ENCODE data around the gene RHOV.

Gene RHOV

DNA sequence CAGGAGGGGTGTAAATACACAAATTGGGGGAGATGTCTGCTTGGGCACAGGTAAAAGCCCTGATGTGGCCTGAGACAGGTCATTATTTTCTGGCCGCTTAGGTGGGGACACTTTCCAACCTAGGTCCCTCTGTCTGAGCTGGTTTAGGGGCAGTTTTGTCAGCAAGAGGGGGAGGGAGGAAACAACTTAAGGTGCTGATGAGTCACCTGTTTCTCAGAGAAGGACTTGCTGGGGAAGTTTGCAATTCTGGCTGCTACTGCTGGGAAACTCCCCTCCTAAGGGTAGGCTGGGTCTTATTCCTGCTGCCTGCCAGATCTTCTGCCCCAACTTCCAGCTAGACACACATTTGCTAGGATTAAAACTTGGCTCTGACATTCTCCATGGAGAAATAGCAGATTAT lies 4.8 kb upstream of the RHOV start:
- Histone ChIP-seq H3K4me3 (ENCODE audit: low read length) (no peak overlapping the region), H3K79me2 (ENCODE audit: control insufficient read depth, low read length) (no peaks in the 10 kb centered on the region), H3K9me3 (ENCODE audit: control insufficient read depth, insufficient read depth, low read length) (no peaks in the 10 kb centered on the region), H3K9me2 (replicated peaks; ENCODE audit: control insufficient read depth, low read length) (no peaks in the 10 kb centered on the region), H3K27ac (ENCODE audit: low read depth, low read length) (no peak overlapping the region), H3K36me3 (ENCODE audit: control insufficient read depth, low read length) (no peaks in the 10 kb centered on the region), H3K4me1 (ENCODE audit: control insufficient read depth, low read length) (peaks cover 10% of the 10 kb centered on the region), H3F3A (ENCODE audit: control insufficient read depth, insufficient read depth) (no peaks in the 10 kb centered on the region), H3K27me3 (ENCODE audit: control insufficient read depth, low read length) (no peaks in the 10 kb centered on the region), H4K20me1 (ENCODE audit: control insufficient read depth, insufficient read depth, low read depth, low read length) (no peaks in the 10 kb centered on the region), H3K4me2 (ENCODE audit: low read length) (no peak overlapping the region)
- no peak for TF ChIP-seq EZH2phosphoT487 (IDR thresholded peaks at IDR 0.05; ENCODE audit: borderline replicate concordance, low read length)
- TF ChIP-seq, protein P1, sequence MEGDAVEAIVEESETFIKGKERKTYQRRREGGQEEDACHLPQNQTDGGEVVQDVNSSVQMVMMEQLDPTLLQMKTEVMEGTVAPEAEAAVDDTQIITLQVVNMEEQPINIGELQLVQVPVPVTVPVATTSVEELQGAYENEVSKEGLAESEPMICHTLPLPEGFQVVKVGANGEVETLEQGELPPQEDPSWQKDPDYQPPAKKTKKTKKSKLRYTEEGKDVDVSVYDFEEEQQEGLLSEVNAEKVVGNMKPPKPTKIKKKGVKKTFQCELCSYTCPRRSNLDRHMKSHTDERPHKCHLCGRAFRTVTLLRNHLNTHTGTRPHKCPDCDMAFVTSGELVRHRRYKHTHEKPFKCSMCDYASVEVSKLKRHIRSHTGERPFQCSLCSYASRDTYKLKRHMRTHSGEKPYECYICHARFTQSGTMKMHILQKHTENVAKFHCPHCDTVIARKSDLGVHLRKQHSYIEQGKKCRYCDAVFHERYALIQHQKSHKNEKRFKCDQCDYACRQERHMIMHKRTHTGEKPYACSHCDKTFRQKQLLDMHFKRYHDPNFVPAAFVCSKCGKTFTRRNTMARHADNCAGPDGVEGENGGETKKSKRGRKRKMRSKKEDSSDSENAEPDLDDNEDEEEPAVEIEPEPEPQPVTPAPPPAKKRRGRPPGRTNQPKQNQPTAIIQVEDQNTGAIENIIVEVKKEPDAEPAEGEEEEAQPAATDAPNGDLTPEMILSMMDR (IDR thresholded peaks at IDR 0.05; ENCODE audit: low read depth, low read length, poor library complexity, severe bottlenecking) = no peak

DNA sequence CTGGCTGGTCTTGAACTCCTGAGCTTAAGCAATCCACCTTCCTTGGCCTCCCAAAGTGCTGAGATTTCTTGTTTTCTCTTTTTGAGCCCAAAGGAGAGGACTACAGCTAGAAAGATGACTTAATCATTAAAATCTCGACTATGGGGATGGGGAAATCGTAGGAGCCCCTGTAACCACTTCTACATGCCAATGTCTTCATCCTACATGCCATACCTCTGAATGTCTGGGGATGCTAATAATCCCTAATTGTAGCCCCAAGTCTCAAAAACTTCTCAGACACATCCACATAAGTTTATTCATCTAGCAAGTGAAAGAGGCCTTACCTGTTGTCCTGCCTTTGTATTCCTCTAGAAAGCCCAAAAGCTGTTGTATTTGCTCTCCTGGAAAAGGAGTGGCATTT lies 3.7 kb upstream of the RHOV start:
- Histone ChIP-seq H3K9me3 (ENCODE audit: control insufficient read depth, insufficient read depth, low read length) (no peaks in the 10 kb centered on the region), H3K27ac (ENCODE audit: low read depth, low read length) (no peak overlapping the region), H3K9me2 (replicated peaks; ENCODE audit: control insufficient read depth, low read length) (no peaks in the 10 kb centered on the region), H3K79me2 (ENCODE audit: control insufficient read depth, low read length) (no peaks in the 10 kb centered on the region), H3K27me3 (ENCODE audit: control insufficient read depth, low read length) (no peaks in the 10 kb centered on the region), H3K4me3 (ENCODE audit: low read length) (no peak overlapping the region), H3K4me2 (ENCODE audit: low read length) (no peak overlapping the region), H4K20me1 (ENCODE audit: control insufficient read depth, insufficient read depth, low read depth, low read length) (no peaks in the 10 kb centered on the region), H3K4me1 (ENCODE audit: control insufficient read depth, low read length) (peaks cover 18% of the 10 kb centered on the region), H3F3A (ENCODE audit: control insufficient read depth, insufficient read depth) (no peaks in the 10 kb centered on the region), H3K36me3 (ENCODE audit: control insufficient read depth, low read length) (no peaks in the 10 kb centered on the region)
- TF ChIP-seq, protein P1 (IDR thresholded peaks at IDR 0.05; ENCODE audit: low read depth, low read length, poor library complexity, severe bottlenecking) = no peak
- no peak for TF ChIP-seq EZH2phosphoT487 (IDR thresholded peaks at IDR 0.05; ENCODE audit: borderline replicate concordance, low read length)

DNA sequence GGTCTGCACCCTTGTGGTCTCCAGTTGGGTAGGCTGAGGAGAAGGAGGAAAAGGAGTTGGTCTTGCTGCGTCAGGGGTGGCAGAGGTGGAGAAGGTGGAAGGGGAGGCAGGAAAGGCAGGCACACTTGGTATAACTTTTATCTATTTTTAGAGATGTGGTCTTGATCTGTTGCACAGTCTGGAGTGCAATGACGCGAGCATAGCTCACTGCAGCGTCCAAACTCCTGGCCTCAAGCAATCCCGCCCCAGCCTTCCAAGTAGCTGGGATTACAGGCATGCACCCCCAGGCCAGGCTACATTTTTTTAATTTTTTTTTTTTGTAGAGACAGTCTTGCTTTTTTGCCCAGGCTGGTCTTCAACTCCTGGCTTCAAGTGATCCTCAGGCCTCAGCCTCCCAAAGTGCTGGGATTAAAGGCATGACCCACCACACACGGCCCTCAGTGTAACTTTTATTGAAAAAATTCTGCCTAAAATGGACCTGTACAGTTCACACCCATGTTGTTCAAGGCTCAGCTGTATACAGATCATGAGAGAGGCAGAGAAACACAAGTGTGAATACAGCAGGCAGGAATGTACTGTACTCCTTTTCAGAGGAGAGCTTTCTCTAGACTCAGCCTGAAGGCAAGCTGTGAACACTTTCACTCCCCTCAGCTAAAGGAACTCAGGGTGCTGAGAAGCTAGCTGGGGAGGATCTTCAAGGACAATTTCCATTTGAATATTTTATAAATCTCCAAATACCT lies 2.1 kb upstream of the RHOV start:
- Histone ChIP-seq H3K36me3 (ENCODE audit: control insufficient read depth, low read length) (no peaks in the 10 kb centered on the region), H3K79me2 (ENCODE audit: control insufficient read depth, low read length) (no peaks in the 10 kb centered on the region), H3K4me2 (ENCODE audit: low read length) (no peak overlapping the region), H3K27me3 (ENCODE audit: control insufficient read depth, low read length) (no peaks in the 10 kb centered on the region), H3K9me3 (ENCODE audit: control insufficient read depth, insufficient read depth, low read length) (no peaks in the 10 kb centered on the region), H4K20me1 (ENCODE audit: control insufficient read depth, insufficient read depth, low read depth, low read length) (no peaks in the 10 kb centered on the region), H3K4me1 (ENCODE audit: control insufficient read depth, low read length) (peaks cover 22% of the 10 kb centered on the region), H3K27ac (ENCODE audit: low read depth, low read length) (no peak overlapping the region), H3F3A (ENCODE audit: control insufficient read depth, insufficient read depth) (no peaks in the 10 kb centered on the region), H3K9me2 (replicated peaks; ENCODE audit: control insufficient read depth, low read length) (no peaks in the 10 kb centered on the region), H3K4me3 (ENCODE audit: low read length) (no peak overlapping the region)
- TF ChIP-seq, protein P1 (IDR thresholded peaks at IDR 0.05; ENCODE audit: low read depth, low read length, poor library complexity, severe bottlenecking) = no peak
- TF ChIP-seq EZH2phosphoT487 (IDR thresholded peaks at IDR 0.05; ENCODE audit: borderline replicate concordance, low read length) = no peak
